ENCODE results near the gene CPNE4. TPM values are rescaled to one million over a fixed set of nuclear protein-coding genes. Genes with fewer than 3 reads are reported as not detected.

Gene CPNE4
- total RNA-seq, 1 experiment from 2014 or later = 1.9 TPM

DNA sequence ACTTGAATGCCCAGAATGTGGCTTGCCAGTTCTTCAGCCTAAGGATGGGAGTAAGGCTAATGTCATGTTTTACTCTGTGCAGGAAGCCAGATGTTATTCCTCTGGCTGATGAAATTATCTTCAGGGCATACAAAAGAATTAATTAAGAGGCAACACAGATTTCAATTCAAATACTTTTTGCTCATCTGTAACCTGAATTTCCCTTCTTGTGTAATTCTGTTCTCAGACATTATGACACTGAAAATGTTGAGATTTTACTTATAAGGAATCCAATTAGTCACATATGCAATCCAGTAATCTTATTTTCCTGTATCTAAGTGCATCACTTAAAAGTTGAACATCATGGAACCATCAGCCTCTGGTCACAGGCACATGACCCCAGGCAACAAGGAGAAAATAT lies 136.5 kb downstream of the CPNE4 start:
- Histone ChIP-seq H4K20me1 (ENCODE audit: control insufficient read depth, insufficient read depth, insufficient read length) (no peaks in the 10 kb centered on the region), H3K79me1 (ENCODE audit: insufficient read depth, low read depth, low read length, poor library complexity, severe bottlenecking) (no peaks in the 10 kb centered on the region), H3K14ac (ENCODE audit: insufficient read depth, low read length) (no peak overlapping the region), H3K27me3 (ENCODE audit: insufficient read depth, low read length) (no peaks in the 10 kb centered on the region), H3K23me2 (ENCODE audit: insufficient read length, low read depth, low read length, poor library complexity, severe bottlenecking) (no peaks in the 10 kb centered on the region), H2BK120ac (ENCODE audit: low read depth, low read length, poor library complexity, severe bottlenecking) (no peak overlapping the region), H4K5ac (ENCODE audit: insufficient read length, low read depth, low read length) (no peak overlapping the region), H3K79me2 (ENCODE audit: insufficient read depth, low read length) (no peaks in the 10 kb centered on the region), H3T11ph (ENCODE audit: low read length) (no peak overlapping the region), H3K4me1 (ENCODE audit: insufficient read depth, low read length) (no peaks in the 10 kb centered on the region), H2BK15ac (ENCODE audit: low read depth, low read length) (no peak overlapping the region), H3K9ac (ENCODE audit: extremely low read depth, insufficient read length, low read length) (no peak overlapping the region), H2BK5ac (ENCODE audit: insufficient read length, low read length) (no peak overlapping the region), H2BK12ac (ENCODE audit: insufficient read length, low read depth, low read length) (no peak overlapping the region), H3K23ac (ENCODE audit: insufficient read length, low read depth, low read length) (no peak overlapping the region), H3K4me2 (ENCODE audit: insufficient read depth, insufficient read length, low read length) (no peak overlapping the region), H2AFZ (ENCODE audit: low read length) (no peak overlapping the region), H3K27ac (ENCODE audit: insufficient read length, low read depth, low read length) (no peak overlapping the region), H2BK20ac (ENCODE audit: low read depth, low read length, poor library complexity, severe bottlenecking) (no peak overlapping the region), H4K91ac (ENCODE audit: insufficient read length, low read depth, low read length) (no peak overlapping the region), H3K18ac (ENCODE audit: insufficient read length, low read depth, low read length) (no peak overlapping the region), H3K4ac (ENCODE audit: low read depth, low read length) (no peak overlapping the region), H3K9me3 (ENCODE audit: control insufficient read depth, low read depth, low read length) (no peaks in the 10 kb centered on the region), H2AK5ac (ENCODE audit: insufficient read length, low read length) (no peak overlapping the region), H4K8ac (replicated peaks; ENCODE audit: insufficient read length, low read depth, low read length) (no peak overlapping the region), H3K56ac (ENCODE audit: insufficient read length, low read depth, low read length) (no peak overlapping the region)
- Mint-ChIP-seq H3K4me1 (peaks cover 9 to 12% of the 10 kb centered on the region in 2 experiments), H3K27ac (no peak overlapping the region), H3K9me3 (no peaks in the 10 kb centered on the region), H3K27me3 (ENCODE audit: low read depth) (no peaks in the 10 kb centered on the region), H3K4me3 (no peak overlapping the region), H3K36me3 (ENCODE audit: insufficient read depth in 1 of 3, low read depth in 3 of 3) (no peaks in the 10 kb centered on the region)
- DNase-seq = no peak
- TF ChIP-seq, protein P1, sequence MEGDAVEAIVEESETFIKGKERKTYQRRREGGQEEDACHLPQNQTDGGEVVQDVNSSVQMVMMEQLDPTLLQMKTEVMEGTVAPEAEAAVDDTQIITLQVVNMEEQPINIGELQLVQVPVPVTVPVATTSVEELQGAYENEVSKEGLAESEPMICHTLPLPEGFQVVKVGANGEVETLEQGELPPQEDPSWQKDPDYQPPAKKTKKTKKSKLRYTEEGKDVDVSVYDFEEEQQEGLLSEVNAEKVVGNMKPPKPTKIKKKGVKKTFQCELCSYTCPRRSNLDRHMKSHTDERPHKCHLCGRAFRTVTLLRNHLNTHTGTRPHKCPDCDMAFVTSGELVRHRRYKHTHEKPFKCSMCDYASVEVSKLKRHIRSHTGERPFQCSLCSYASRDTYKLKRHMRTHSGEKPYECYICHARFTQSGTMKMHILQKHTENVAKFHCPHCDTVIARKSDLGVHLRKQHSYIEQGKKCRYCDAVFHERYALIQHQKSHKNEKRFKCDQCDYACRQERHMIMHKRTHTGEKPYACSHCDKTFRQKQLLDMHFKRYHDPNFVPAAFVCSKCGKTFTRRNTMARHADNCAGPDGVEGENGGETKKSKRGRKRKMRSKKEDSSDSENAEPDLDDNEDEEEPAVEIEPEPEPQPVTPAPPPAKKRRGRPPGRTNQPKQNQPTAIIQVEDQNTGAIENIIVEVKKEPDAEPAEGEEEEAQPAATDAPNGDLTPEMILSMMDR (conservative IDR thresholded peaks at IDR 0.05) = no peak
